ENCODE measurements around the gene SHISA9.

GRCh38 chr16:13153696-13154095, 252.3 kb downstream of the SHISA9 start:
- TF ChIP-seq CTCF (conservative IDR thresholded peaks at IDR 0.05; ENCODE audit: low read depth, low read length) = no peak
- no peak for TF ChIP-seq POLR2A (IDR thresholded peaks at IDR 0.05; ENCODE audit: low read depth, low read length)
- no peak for TF ChIP-seq RFX5 (IDR thresholded peaks at IDR 0.05; ENCODE audit: low read depth, low read length)
- no peak for TF ChIP-seq ELK1 (IDR thresholded peaks at IDR 0.05; ENCODE audit: borderline replicate concordance, low read depth, low read length)
- no peak for TF ChIP-seq CEBPB (IDR thresholded peaks at IDR 0.05; ENCODE audit: low read depth, low read length)
- no peak for TF ChIP-seq FOS (IDR thresholded peaks at IDR 0.05; ENCODE audit: low read depth, low read length)
- no peak for TF ChIP-seq MXI1 (IDR thresholded peaks at IDR 0.05; ENCODE audit: borderline replicate concordance, low read depth, low read length)
- TF ChIP-seq MAFK (IDR thresholded peaks at IDR 0.05; ENCODE audit: low read depth, low read length) = no peak
- TF ChIP-seq BHLHE40 (IDR thresholded peaks at IDR 0.05; ENCODE audit: low read depth, low read length) = no peak
- no peak for TF ChIP-seq RAD21 (IDR thresholded peaks at IDR 0.05; ENCODE audit: low read length)
- no peak for TF ChIP-seq USF2 (IDR thresholded peaks at IDR 0.05; ENCODE audit: low read depth, low read length)
- no peak for TF ChIP-seq NFE2L2 (IDR thresholded peaks at IDR 0.05; ENCODE audit: low read depth, low read length)
- TF ChIP-seq SMC3 (IDR thresholded peaks at IDR 0.05; ENCODE audit: low read depth, low read length) = no peak
